H9 (cell line): ENCODE data around the gene PAOX. TPM values are rescaled to one million over a fixed set of nuclear protein-coding genes. Genes with fewer than 3 reads are reported as not detected.

ENCODE experiments used
- DNase-seq: peaks from one replicate; pipeline ENCODE4 v3.0.0-alpha.2; 2017
- H2AFZ ChIP-seq: one replicate; pipeline ENCODE4 v1.6.1; 2013; ENCODE audit warnings: mild to moderate bottlenecking, low read length, control low read depth, moderate library complexity
- H2AK5ac ChIP-seq: 2 replicates; pipeline ENCODE4 v1.6.1; 2013; ENCODE audit warnings: low read length, control low read depth, mixed read lengths; ENCODE audit not compliant: insufficient read length
- H2BK120ac ChIP-seq: one replicate; pipeline ENCODE4 v1.6.1; 2013; ENCODE audit warnings: low read depth, mild to moderate bottlenecking, low read length, control low read depth, inconsistent platforms; ENCODE audit not compliant: poor library complexity, severe bottlenecking
- H2BK12ac ChIP-seq: 2 replicates; pipeline ENCODE4 v1.6.1; 2013; ENCODE audit warnings: low read length, control low read depth, mixed read lengths, low read depth; ENCODE audit not compliant: insufficient read length
- H2BK15ac ChIP-seq: 2 replicates; pipeline ENCODE4 v1.6.1; 2013; ENCODE audit warnings: low read depth, low read length, control low read depth
- H2BK20ac ChIP-seq: one replicate; pipeline ENCODE4 v1.6.1; 2013; ENCODE audit warnings: low read depth, mild to moderate bottlenecking, low read length, control low read depth, inconsistent platforms; ENCODE audit not compliant: poor library complexity, severe bottlenecking
- H2BK5ac ChIP-seq: 2 replicates; pipeline ENCODE4 v1.6.1; 2013; ENCODE audit warnings: low read length, control low read depth, mixed read lengths; ENCODE audit not compliant: insufficient read length
- H3K14ac ChIP-seq: 2 replicates; pipeline ENCODE4 v1.6.1; 2013; ENCODE audit warnings: low read length, control low read depth; ENCODE audit not compliant: insufficient read depth
- H3K18ac ChIP-seq: 2 replicates; pipeline ENCODE4 v1.6.1; 2013; ENCODE audit warnings: low read depth, mild to moderate bottlenecking, mixed read lengths, low read length, control low read depth; ENCODE audit not compliant: insufficient read length
- H3K23ac ChIP-seq: 2 replicates; pipeline ENCODE4 v1.6.1; 2013; ENCODE audit warnings: low read length, control low read depth, mixed read lengths, low read depth; ENCODE audit not compliant: insufficient read length
- H3K23me2 ChIP-seq: 2 replicates; pipeline ENCODE4 v1.6.1; 2013; ENCODE audit warnings: low read depth, mild to moderate bottlenecking, mixed read lengths, low read length, control low read depth; ENCODE audit not compliant: insufficient read length, poor library complexity, severe bottlenecking
- H3K27ac ChIP-seq: 2 replicates; pipeline ENCODE4 v1.5.1; 2013; ENCODE audit warnings: low read length, control low read depth, mixed read lengths, low read depth; ENCODE audit not compliant: insufficient read length
- H3K27me3 ChIP-seq: 2 replicates; pipeline ENCODE4 v1.6.1; 2013; ENCODE audit warnings: low read length, control low read depth, inconsistent platforms; ENCODE audit not compliant: insufficient read depth
- H3K4ac ChIP-seq: 2 replicates; pipeline ENCODE4 v1.6.1; 2013; ENCODE audit warnings: low read depth, mild to moderate bottlenecking, control low read depth, inconsistent platforms, low read length, moderate library complexity
- H3K4me1 ChIP-seq: 2 replicates; pipeline ENCODE4 v1.6.1; 2013; ENCODE audit warnings: low read length, control low read depth, inconsistent platforms; ENCODE audit not compliant: insufficient read depth
- H3K4me2 ChIP-seq: 2 replicates; pipeline ENCODE4 v1.6.1; 2013; ENCODE audit warnings: low read length, control low read depth, mixed read lengths; ENCODE audit not compliant: insufficient read length, insufficient read depth
- H3K56ac ChIP-seq: 2 replicates; pipeline ENCODE4 v1.6.1; 2013; ENCODE audit warnings: low read depth, mild to moderate bottlenecking, mixed read lengths, low read length, control low read depth; ENCODE audit not compliant: insufficient read length
- H3K79me1 ChIP-seq: 2 replicates; pipeline ENCODE4 v1.6.1; 2013; ENCODE audit warnings: low read depth, mild to moderate bottlenecking, moderate library complexity, low read length, control low read depth, inconsistent platforms; ENCODE audit not compliant: insufficient read depth, poor library complexity, severe bottlenecking
- H3K79me2 ChIP-seq: 2 replicates; pipeline ENCODE4 v1.6.1; 2013; ENCODE audit warnings: low read length, control low read depth, inconsistent platforms; ENCODE audit not compliant: insufficient read depth
- H3K9ac ChIP-seq: 2 replicates; pipeline ENCODE4 v1.6.1; 2013; ENCODE audit warnings: low read length, control low read depth, mixed read lengths; ENCODE audit not compliant: insufficient read length; ENCODE audit errors: extremely low read depth
- H3K9me3 ChIP-seq: one replicate; pipeline ENCODE4 v1.6.1; 2013; ENCODE audit warnings: low read depth, low read length, inconsistent platforms; ENCODE audit not compliant: control insufficient read depth
- H3T11ph ChIP-seq: one replicate; pipeline ENCODE4 v1.6.1; 2013; ENCODE audit warnings: mild to moderate bottlenecking, low read length, control low read depth, inconsistent platforms
- H4K20me1 ChIP-seq: one replicate; pipeline ENCODE4 v1.6.1; 2013; ENCODE audit not compliant: control insufficient read depth, insufficient read length, insufficient read depth
- H4K5ac ChIP-seq: 2 replicates; pipeline ENCODE4 v1.6.1; 2013; ENCODE audit warnings: low read depth, mild to moderate bottlenecking, mixed read lengths, low read length, control low read depth; ENCODE audit not compliant: insufficient read length
- H4K8ac ChIP-seq: replicated peaks from 2 replicates; pipeline ENCODE4 v1.6.1; 2013; ENCODE audit warnings: low read length, control low read depth, mixed read lengths, low read depth; ENCODE audit not compliant: insufficient read length
- H4K91ac ChIP-seq: 2 replicates; pipeline ENCODE4 v1.6.1; 2013; ENCODE audit warnings: low read depth, mild to moderate bottlenecking, moderate library complexity, mixed read lengths, low read length, control low read depth; ENCODE audit not compliant: insufficient read length
- H3K27ac Mint-ChIP-seq, 3 experiments: 2 replicates in 2 of 3; 3 replicates in 1 of 3; pipeline ENCODE4 v1.8.0; 2020 to 2021; ENCODE audit warnings: mixed read lengths in 3 of 3, mild to moderate bottlenecking in 1 of 3, moderate library complexity in 1 of 3
- H3K27me3 Mint-ChIP-seq: 2 replicates; pipeline ENCODE4 v1.8.0; 2021; ENCODE audit warnings: low read depth, mild to moderate bottlenecking, moderate library complexity, mixed read lengths
- H3K36me3 Mint-ChIP-seq, 3 experiments: 2 replicates in 2 of 3; 3 replicates in 1 of 3; pipeline ENCODE4 v1.8.0; 2020 to 2021; ENCODE audit warnings: low read depth in 3 of 3, mixed read lengths in 3 of 3; ENCODE audit not compliant: insufficient read depth in 1 of 3
- H3K4me1 Mint-ChIP-seq, 2 experiments: 2 replicates each; pipeline ENCODE4 v1.8.0; 2020; ENCODE audit warnings: mixed read lengths in 2 of 2
- H3K4me3 Mint-ChIP-seq, 2 experiments: 2 replicates in 1 of 2; 3 replicates in 1 of 2; pipeline ENCODE4 v1.8.0; 2020 to 2021; ENCODE audit warnings: mild to moderate bottlenecking in 2 of 2, mixed read lengths in 2 of 2, moderate library complexity in 1 of 2
- H3K9me3 Mint-ChIP-seq, 2 experiments: 2 replicates in 1 of 2; 3 replicates in 1 of 2; pipeline ENCODE4 v1.8.0; 2020; ENCODE audit warnings: mild to moderate bottlenecking in 2 of 2, mixed read lengths in 2 of 2, moderate library complexity in 1 of 2
- CTCF ChIP-seq: fragments of 200-600 bp; sonication (generic); conservative IDR thresholded peaks from 3 replicates; pipeline ENCODE4 v1.8.0; 2021; ENCODE audit warnings: antibody characterized with exemption, mild to moderate bottlenecking
- WGBS: extraction: QIAGEN DNeasy Blood & Tissue Kit; methylation state at CpG from one replicate; pipeline ENCODE4 v1.1.7; 2013; ENCODE audit warnings: missing lambda C conversion rate, low lambda C conversion rate, mixed read lengths; ENCODE audit not compliant: insufficient read length; ENCODE audit errors: extremely low coverage; 5-methylcytosine and 5-hydroxymethylcytosine counted together
- total RNA-seq: library from RNA; stranded (reverse); gene quantifications from 2 replicates; pipeline ENCODE4 v1.2.1, GENCODE V29; 2021

Gene PAOX
- total RNA-seq, 1 experiment from 2014 or later = 5.6 TPM

DNA sequence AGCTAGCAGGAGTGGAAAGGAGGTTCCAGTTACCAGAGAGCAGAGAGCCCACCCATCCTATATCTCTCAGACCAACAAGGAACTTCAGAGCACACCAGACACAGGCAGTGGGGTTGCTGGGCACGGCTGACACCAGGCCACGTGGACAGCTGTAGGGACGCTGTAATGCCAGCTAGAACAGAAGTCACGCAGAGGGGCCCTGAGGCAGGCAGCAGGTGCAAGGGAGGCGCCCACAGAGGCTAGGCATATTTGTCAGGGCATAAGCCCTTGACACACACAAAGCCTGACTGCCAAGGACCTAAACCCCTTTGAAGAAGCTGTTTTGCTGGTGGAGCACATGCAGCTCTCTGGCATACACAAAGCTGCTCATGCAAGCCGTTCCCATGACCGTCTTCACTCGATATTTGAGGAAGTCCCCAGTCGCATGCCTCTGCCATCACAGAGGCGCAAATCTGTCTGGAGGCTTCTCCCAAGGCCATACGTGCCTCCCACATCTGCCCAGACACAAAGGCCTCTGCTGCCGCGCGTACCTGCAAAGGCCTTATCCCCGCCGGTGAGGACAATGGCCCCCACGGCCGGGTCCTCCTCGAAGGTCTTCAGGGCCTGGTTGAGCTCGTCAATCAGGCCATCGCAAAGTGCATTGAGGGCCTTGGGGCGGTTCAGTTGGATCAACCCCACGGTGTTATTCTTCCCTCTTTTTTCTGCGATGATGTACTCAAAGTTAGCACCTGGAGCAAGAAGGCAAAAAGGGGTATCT, 8.9 kb upstream of the PAOX start:
- no peak overlapping the region for H2BK120ac ChIP-seq
- Mint-ChIP-seq H3K4me3 (peak overlapping the region in 1 of 2 experiments; percentile 36; a peak in 3 of 5 replicates), H3K27ac (peak overlapping the region in 1 of 3 experiments; percentile 39; a peak in 1 of 7 replicates)

More for the DNA sequence above, 8.9 kb upstream of the PAOX start:
- H2BK20ac ChIP-seq = no peak overlapping the region
- no peak for TF ChIP-seq CTCF
- Mint-ChIP-seq H3K36me3 (peaks cover 22 to 47% (median 47%) of the 10 kb centered on the region in 3 experiments; a peak in 6 of 7 replicates), H3K27me3 (peaks cover 15% of the 10 kb centered on the region), H3K4me1 (peaks cover 2 to 7% of the 10 kb centered on the region in 2 experiments; a peak in 3 of 4 replicates), H3K9me3 (no peaks in the 10 kb centered on the region)
- H2BK12ac ChIP-seq = no peak overlapping the region
- no peak overlapping the region for H2AK5ac ChIP-seq
- H3K4me1 ChIP-seq = no peaks in the 10 kb centered on the region
- H3K4me2 ChIP-seq = no peak overlapping the region
- no peak overlapping the region for H4K91ac ChIP-seq
- H3K27ac ChIP-seq = no peak overlapping the region
- H3K79me1 ChIP-seq = no peaks in the 10 kb centered on the region
- H4K20me1 ChIP-seq = no peaks in the 10 kb centered on the region
- no peak overlapping the region for H3K4ac ChIP-seq
- no peak for DNase-seq
- H3K27me3 ChIP-seq = no peaks in the 10 kb centered on the region; the same call in 1 of the 2 replicates
- no peak overlapping the region for H2AFZ ChIP-seq
- H3K56ac ChIP-seq = no peak overlapping the region
- H3T11ph ChIP-seq = no peak overlapping the region
- no peak overlapping the region for H3K18ac ChIP-seq
- no peak overlapping the region for H3K9ac ChIP-seq
- H3K23me2 ChIP-seq = no peaks in the 10 kb centered on the region
- H2BK15ac ChIP-seq = no peak overlapping the region
- no peak overlapping the region for H4K8ac ChIP-seq
- no CpG with 5 or more reads among the region's 24 CpGs for WGBS
- H3K23ac ChIP-seq = no peak overlapping the region
- H3K14ac ChIP-seq = no peak overlapping the region
- H2BK5ac ChIP-seq = no peak overlapping the region
- H4K5ac ChIP-seq = no peak overlapping the region
- no peaks in the 10 kb centered on the region for H3K79me2 ChIP-seq
- H3K9me3 ChIP-seq = no peaks in the 10 kb centered on the region
